ENCODE data around the gene TGFB2.

TGFB2 gene

GRCh38 chr1:218361298-218362065 lies 16.3 kb downstream of the TGFB2 start:
- DNase-seq, result no peak

GRCh38 chr1:218362418-218363076 lies 17.4 kb downstream of the TGFB2 start:
- DNase-seq, result no peak

DNA sequence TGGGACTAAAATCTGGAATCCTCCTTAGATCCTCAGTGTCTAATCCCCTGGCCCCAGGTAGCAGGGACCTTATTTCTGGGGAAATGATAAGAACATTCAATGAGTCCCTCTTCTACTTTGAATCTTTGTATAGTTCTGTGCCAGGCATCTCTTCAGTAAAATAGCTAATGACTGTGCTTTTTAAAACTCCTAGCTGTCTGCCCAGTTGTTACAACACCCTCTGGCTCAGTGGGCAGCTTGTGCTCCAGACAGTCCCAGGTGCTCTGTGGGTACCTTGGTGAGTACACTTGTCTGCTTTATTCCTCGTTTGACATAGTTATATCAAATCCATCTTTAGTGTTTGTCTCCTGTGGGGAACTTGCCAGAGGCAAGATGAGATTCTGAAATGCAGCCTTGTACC lies 18.0 kb downstream of the TGFB2 start:
- no peak for DNase-seq

GRCh38 chr1:218364028-218364710 lies 19.0 kb downstream of the TGFB2 start:
- DNase-seq, result no peak

- DNase-seq, result peak in 12 of 56 donors; percentile 7 to 47 (median 22)
These were observed 20.3 kb downstream of the TGFB2 start for GRCh38 chr1:218365226-218365999.

- DNase-seq, result no peak
These were observed 21.4 kb downstream of the TGFB2 start for GRCh38 chr1:218366322-218367052.

GRCh38 chr1:218367118-218367517 lies 22.0 kb downstream of the TGFB2 start:
- DNase-seq, result no peak

GRCh38 chr1:218368686-218369085 lies 23.6 kb downstream of the TGFB2 start:
- DNase-seq, result no peak

- no peak for DNase-seq
These were observed 24.8 kb downstream of the TGFB2 start for GRCh38 chr1:218369688-218370511.

GRCh38 chr1:218371927-218372672 lies 27.0 kb downstream of the TGFB2 start:
- DNase-seq, result peak in 24 of 56 donors; percentile 12 to 72 (median 35)

DNA sequence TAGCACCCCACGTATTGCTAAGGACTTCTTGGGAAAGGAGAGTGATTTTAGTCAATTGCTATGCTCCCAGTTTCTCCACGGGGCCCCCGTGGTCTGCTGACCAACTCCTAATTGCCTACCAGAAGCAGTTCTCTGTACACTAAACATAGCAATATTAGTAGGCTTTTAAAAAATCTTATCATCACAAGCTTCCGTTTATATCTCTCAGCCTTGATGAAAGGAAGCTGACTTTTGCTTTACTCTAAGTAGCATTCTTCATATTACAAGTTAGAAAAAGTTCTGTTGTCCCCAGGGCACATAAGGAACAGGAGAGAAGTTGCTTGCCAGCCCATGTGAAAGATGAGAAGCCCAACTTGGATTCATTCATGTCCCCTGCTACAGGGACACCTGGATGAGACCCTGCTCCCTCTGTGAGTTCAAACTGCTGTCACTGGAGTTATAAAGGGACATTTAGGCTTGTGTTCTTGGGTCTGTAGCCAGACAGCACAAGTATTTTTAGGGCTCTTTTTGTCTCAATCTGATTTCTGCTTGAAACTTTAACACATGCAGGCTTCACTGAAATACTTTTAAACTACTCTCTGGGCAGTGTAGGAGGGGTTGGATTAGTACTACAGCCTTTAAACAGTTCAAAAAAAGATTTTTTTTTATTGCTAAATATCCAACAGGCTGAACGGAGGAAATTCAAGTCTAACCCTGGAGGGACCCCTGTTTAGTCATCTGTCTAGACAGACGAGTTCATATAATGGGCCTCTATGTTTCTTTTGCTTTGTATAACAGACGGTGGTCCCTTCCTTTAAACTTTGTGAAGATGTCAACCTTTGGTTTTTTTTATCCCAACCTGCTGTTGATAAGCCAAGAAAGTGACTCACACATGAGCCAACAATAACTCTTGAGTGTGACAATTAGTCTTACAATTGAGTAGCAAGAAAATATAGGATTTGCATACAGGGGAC lies 29.5 kb downstream of the TGFB2 start:
- no peak for DNase-seq

GRCh38 chr1:218376722-218377121 lies 31.6 kb downstream of the TGFB2 start:
- no peak for DNase-seq

- DNase-seq, result no peak
These were observed 32.1 kb downstream of the TGFB2 start for GRCh38 chr1:218377143-218377660.

- DNase-seq, result peak in 5 of 56 donors; percentile 2 to 41 (median 24)
These were observed 35.2 kb downstream of the TGFB2 start for GRCh38 chr1:218380125-218380977.

DNA sequence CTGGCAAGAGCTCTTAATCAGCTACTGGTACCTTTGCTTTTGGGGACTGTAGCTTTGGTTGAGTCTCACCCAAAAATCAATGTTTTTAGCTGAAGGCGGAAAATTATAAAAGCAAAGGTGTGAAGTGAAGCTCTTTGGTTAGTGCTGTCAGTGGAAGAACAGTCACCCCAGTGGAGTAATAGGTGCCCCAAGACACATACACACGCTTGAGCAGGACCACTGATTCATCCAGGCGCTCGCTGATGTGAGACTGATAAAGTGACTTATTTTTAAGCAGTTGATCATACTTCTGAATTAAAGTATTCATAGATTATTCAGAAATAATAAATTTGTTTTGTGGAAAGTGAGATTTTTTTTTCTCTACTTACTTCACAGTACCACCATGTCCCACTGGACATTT lies 37.1 kb downstream of the TGFB2 start:
- DNase-seq, result no peak

DNA sequence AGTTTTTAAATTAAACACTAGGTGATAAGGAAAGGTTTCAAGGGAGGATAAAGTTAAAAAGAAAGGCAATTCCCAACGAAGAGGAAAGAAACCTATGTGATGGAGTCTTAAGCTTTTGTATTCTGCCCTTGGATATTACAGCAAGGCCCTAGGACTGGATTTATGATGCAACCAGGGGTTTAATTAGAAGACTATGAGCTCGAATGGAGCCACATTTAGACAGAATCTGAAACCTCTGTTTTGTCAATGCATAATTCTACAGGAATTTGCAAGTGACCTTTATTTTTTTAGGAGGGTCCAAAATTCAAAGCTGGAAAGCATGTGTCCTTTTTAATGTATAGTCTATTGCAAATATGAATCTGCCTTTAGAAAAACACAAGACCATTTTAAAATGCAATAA lies 37.9 kb downstream of the TGFB2 start:
- DNase-seq, result no peak

- DNase-seq, result no peak
These were observed 38.5 kb downstream of the TGFB2 start for GRCh38 chr1:218383681-218384080.
